IMR-90 (cell line): ENCODE data around the gene MEIKIN. TPM values are rescaled to one million over a fixed set of nuclear protein-coding genes. Genes with fewer than 3 reads are reported as not detected.

Experiments
- ATAC-seq: fragments of 200-7000 bp; cut with Tn5 transposase; 2 replicates; pipeline ENCODE4 v1.9.1; 2020; ENCODE audit warnings: low read depth, mild to moderate bottlenecking, moderate library complexity
- BruUV-seq: library from RNA; stranded (reverse); fragments of 400-500 nt; replicated peaks from 2 replicates; lab custom pipeline; 2021; lab: Mats Ljungman, UMichigan
- CTCF ChIA-PET: fragments of 300-600 bp; formaldehyde crosslinking; extraction: SDS; loops from one replicate; lab custom pipeline; 2021; ENCODE audit warnings: antibody characterized with exemption; lab: Yijun Ruan, JAX
- POLR2A ChIA-PET: fragments of 300-600 bp; sonication (Branson Sonifier 250); formaldehyde crosslinking; loops from one replicate; lab custom pipeline; 2022; ENCODE audit warnings: antibody characterized with exemption; ENCODE audit not compliant: unreplicated experiment; lab: Charles Lee
- DNase-seq: peaks from one replicate; pipeline ENCODE4 v3.0.0; 2013
- H2AFZ ChIP-seq: replicated peaks from 2 replicates; pipeline ENCODE3; 2013; ENCODE audit warnings: low read length, mild to moderate bottlenecking; ENCODE audit not compliant: poor library complexity
- H2AK5ac ChIP-seq: 2 replicates; pipeline ENCODE4 v1.6.1; 2013; ENCODE audit warnings: low read depth, low read length, inconsistent platforms
- H2AK9ac ChIP-seq: replicated peaks from 2 replicates; pipeline ENCODE3; 2013; ENCODE audit warnings: mild to moderate bottlenecking, low read depth, low read length, moderate library complexity; ENCODE audit not compliant: poor library complexity
- H2BK120ac ChIP-seq: 2 replicates; pipeline ENCODE4 v1.6.1; 2013; ENCODE audit warnings: low read depth, low read length, inconsistent platforms
- H2BK15ac ChIP-seq: 3 replicates; pipeline ENCODE4 v1.6.1; 2013; ENCODE audit warnings: low read depth, low read length, inconsistent platforms
- H2BK20ac ChIP-seq: 2 replicates; pipeline ENCODE4 v1.6.1; 2013; ENCODE audit warnings: low read depth, mild to moderate bottlenecking, inconsistent platforms, low read length, moderate library complexity
- H2BK5ac ChIP-seq: 2 replicates; pipeline ENCODE4 v1.6.1; 2013; ENCODE audit warnings: mild to moderate bottlenecking, low read depth, low read length, inconsistent platforms; ENCODE audit not compliant: poor library complexity, severe bottlenecking
- H3K14ac ChIP-seq: replicated peaks from 2 replicates; pipeline ENCODE4 v1.6.1; 2013; ENCODE audit warnings: low read depth, low read length, inconsistent platforms
- H3K18ac ChIP-seq: 2 replicates; pipeline ENCODE4 v1.6.1; 2013; ENCODE audit warnings: low read depth, low read length, control low read depth
- H3K23ac ChIP-seq: 2 replicates; pipeline ENCODE4 v1.6.1; 2013; ENCODE audit warnings: low read depth, low read length, inconsistent platforms
- H3K27ac ChIP-seq: 2 replicates; pipeline ENCODE4 v1.5.1; 2013; ENCODE audit warnings: mild to moderate bottlenecking, control low read depth, low read length; ENCODE audit not compliant: insufficient read depth
- H3K27me3 ChIP-seq: 2 replicates; pipeline ENCODE4 v1.6.1; 2013; ENCODE audit warnings: low read length; ENCODE audit not compliant: control insufficient read depth, insufficient read depth
- H3K36me3 ChIP-seq: 2 replicates; pipeline ENCODE4 v1.6.1; 2013; ENCODE audit warnings: low read length, mixed read lengths; ENCODE audit not compliant: control insufficient read depth, insufficient read depth
- H3K4ac ChIP-seq: 2 replicates; pipeline ENCODE4 v1.6.1; 2013; ENCODE audit warnings: low read depth, low read length, inconsistent platforms
- H3K4me1 ChIP-seq: 2 replicates; pipeline ENCODE4 v1.6.1; 2013; ENCODE audit warnings: low read length, mixed read lengths; ENCODE audit not compliant: control insufficient read depth, insufficient read depth
- H3K4me2 ChIP-seq: 2 replicates; pipeline ENCODE4 v1.6.1; 2013; ENCODE audit warnings: low read depth, mild to moderate bottlenecking, control low read depth, low read length, moderate library complexity
- H3K4me3 ChIP-seq: 2 replicates; pipeline ENCODE4 v1.5.1; 2013; ENCODE audit warnings: low read depth, mild to moderate bottlenecking, control low read depth, low read length, moderate library complexity; ENCODE audit not compliant: insufficient read depth
- H3K56ac ChIP-seq: 2 replicates; pipeline ENCODE4 v1.6.1; 2013; ENCODE audit warnings: low read length, inconsistent platforms; ENCODE audit not compliant: insufficient read depth; ENCODE audit errors: extremely low read depth
- H3K79me1 ChIP-seq, 2 experiments: 2 replicates each; pipeline ENCODE4 v1.6.1; 2013; ENCODE audit warnings: low read length in 2 of 2, inconsistent platforms in 1 of 2, low read depth in 1 of 2
- H3K9ac ChIP-seq: 2 replicates; pipeline ENCODE4 v1.6.1; 2013; ENCODE audit warnings: low read depth, low read length, control low read depth
- H3K9me1 ChIP-seq: 2 replicates; pipeline ENCODE4 v1.6.1; 2013; ENCODE audit warnings: low read length, inconsistent platforms; ENCODE audit not compliant: insufficient read depth
- H3K9me3 ChIP-seq: 2 replicates; pipeline ENCODE4 v1.6.1; 2013; ENCODE audit warnings: low read length; ENCODE audit not compliant: control insufficient read depth, insufficient read depth
- H4K20me1 ChIP-seq: 2 replicates; pipeline ENCODE4 v1.6.1; 2013; ENCODE audit warnings: low read length, inconsistent platforms; ENCODE audit not compliant: insufficient read depth
- H4K5ac ChIP-seq: 2 replicates; pipeline ENCODE4 v1.6.1; 2013; ENCODE audit warnings: mild to moderate bottlenecking, low read depth, low read length, control low read depth
- H4K8ac ChIP-seq, 2 experiments: 2 replicates each; pipeline ENCODE4 v1.6.1; 2013; ENCODE audit warnings: low read depth in 2 of 2, low read length in 2 of 2, control low read depth in 1 of 2, inconsistent platforms in 1 of 2
- H4K91ac ChIP-seq: 2 replicates; pipeline ENCODE4 v1.6.1; 2013; ENCODE audit warnings: low read depth, low read length, inconsistent platforms; ENCODE audit not compliant: insufficient read depth
- BHLHE40 ChIP-seq: fragments of 150-350 bp; IDR thresholded peaks from 2 replicates; pipeline ENCODE4 v1.6.1; 2016; ENCODE audit warnings: mild to moderate bottlenecking, low read depth, low read length
- CEBPB ChIP-seq: IDR thresholded peaks from 2 replicates; pipeline ENCODE4 v1.6.1; 2012; ENCODE audit warnings: low read depth, low read length, improper control_type of control experiment
- CTCF ChIP-seq: conservative IDR thresholded peaks from 2 replicates; pipeline ENCODE4 v1.5.1; 2012; ENCODE audit warnings: mild to moderate bottlenecking, low read depth, low read length, improper control_type of control experiment
- MAFK ChIP-seq: IDR thresholded peaks from 2 replicates; pipeline ENCODE4 v1.6.1; 2012; ENCODE audit warnings: low read depth, low read length, improper control_type of control experiment
- MXI1 ChIP-seq: IDR thresholded peaks from 2 replicates; pipeline ENCODE4 v1.6.1; 2012; ENCODE audit warnings: low read depth, mild to moderate bottlenecking, low read length, moderate library complexity, borderline replicate concordance
- POLR2A ChIP-seq: IDR thresholded peaks from 2 replicates; pipeline ENCODE4 v1.6.1; 2012; ENCODE audit warnings: mild to moderate bottlenecking, low read depth, low read length
- RAD21 ChIP-seq: IDR thresholded peaks from 2 replicates; pipeline ENCODE4 v1.6.1; 2012; ENCODE audit warnings: low read length, improper control_type of control experiment
- RFX5 ChIP-seq: IDR thresholded peaks from 2 replicates; pipeline ENCODE4 v1.8.0; 2012; ENCODE audit warnings: low read depth, mild to moderate bottlenecking, low read length, moderate library complexity
- SMC3 ChIP-seq: fragments of 150-350 bp; IDR thresholded peaks from 2 replicates; pipeline ENCODE4 v1.6.1; 2016; ENCODE audit warnings: low read depth, mild to moderate bottlenecking, antibody characterized with exemption, low read length, moderate library complexity
- USF2 ChIP-seq: fragments of 150-350 bp; IDR thresholded peaks from 2 replicates; pipeline ENCODE4 v1.6.1; 2017; ENCODE audit warnings: mild to moderate bottlenecking, antibody characterized with exemption, low read length, low read depth
- WGBS, 2 experiments: methylation state at CpG; one replicate each; pipeline versions ENCODE4 v1.1.5 to v1.1.7; 2013; ENCODE audit warnings: missing lambda C conversion rate in 2 of 2; ENCODE audit not compliant: insufficient read length in 1 of 2; ENCODE audit errors: extremely low coverage in 2 of 2; 5-methylcytosine and 5-hydroxymethylcytosine counted together
- dilution Hi-C: fragments of 300-500 bp; cut with HindIII; formaldehyde crosslinking; loops from one replicate; pipeline ENCODE4 v1.14.3; 2018; ENCODE audit warnings: low sequenced_read_pairs; ENCODE audit not compliant: unreplicated experiment
- in situ Hi-C: fragments of 300-500 bp; cut with MboI; formaldehyde crosslinking; loops from 3 replicates; pipeline ENCODE4 v1.14.3; 2019; ENCODE audit warnings: low sequenced_read_pairs, inconsistent platforms, mixed read lengths
- intact Hi-C: fragments of 100-400 bp; cut with micrococcal nuclease; formaldehyde crosslinking; loops from 2 replicates; pipeline ENCODE4 v1.10.0; 2022
- polyA plus RNA-seq, 3 experiments: library from polyadenylated mRNA; depleted of rRNA; stranded (reverse); fragments of >200 nt; gene quantifications; 2 replicates each; pipeline ENCODE4 v1.2.3, GENCODE V29; 2012; ENCODE audit warnings: low replicate concordance in 1 of 3
- total RNA-seq: library from RNA; depleted of rRNA; stranded (reverse); fragments of >200 nt; gene quantifications from 2 replicates; pipeline ENCODE4 v1.2.3, GENCODE V29; 2012

The MEIKIN gene
- total and polyA plus RNA-seq, 2 of the 4 experiments (the other 2 are of a cell fraction), result not detected

GRCh38 chr5:131786900-131787692, 158.4 kb downstream of the MEIKIN start (continued):
- TF ChIP-seq MAFK, result no peak
- TF ChIP-seq RFX5, result no peak

- no peak overlapping the region for H3K9ac ChIP-seq
- dilution Hi-C loops, result no loop called here
- no peak overlapping the region for H4K5ac ChIP-seq
- H4K8ac ChIP-seq, result no peak overlapping the region
- no peak overlapping the region for H2AK9ac ChIP-seq
- H3K9me1 ChIP-seq, result no peaks in the 10 kb centered on the region; the same call in 1 of the 2 replicates
- H4K20me1 ChIP-seq, result peaks cover 86% of the 10 kb centered on the region
- POLR2A ChIA-PET, result no interaction called here
- no peak overlapping the region for H3K4me2 ChIP-seq
- BruUV-seq, result no TSS peak
- no peaks in the 10 kb centered on the region for H3K27me3 ChIP-seq
- H3K14ac ChIP-seq, result no peak overlapping the region
- no peak for DNase-seq
- no peak overlapping the region for H2AFZ ChIP-seq
- in situ Hi-C loops, result no loop called here
- ATAC-seq, result no peak
- 0 out of 2 replicates have a peak, but pooled peaks cover 2% of the 10 kb centered on the region for H3K4me1 ChIP-seq
- no peak overlapping the region for H2BK5ac ChIP-seq
- no peak overlapping the region for H3K27ac ChIP-seq
- intact Hi-C loops, result no loop called here
- H2BK120ac ChIP-seq, result no peak overlapping the region
- peaks cover 27 to 49% of the 10 kb centered on the region in 2 experiments for H3K79me1 ChIP-seq
- H3K4me3 ChIP-seq, result no peak overlapping the region
- no peak overlapping the region for H3K23ac ChIP-seq
- CTCF ChIA-PET, result interaction anchor here (2.0 kb wide), 1 partner anchor 11 kb away, joined by 7 read pairs; the partner anchor contains the start of gene FNIP1
- H3K9me3 ChIP-seq, result no peaks in the 10 kb centered on the region
- H2AK5ac ChIP-seq, result no peak overlapping the region
- no CpG with 5 or more reads among the region's 1 CpG for WGBS, 2 experiments
- no peak for TF ChIP-seq RAD21
- TF ChIP-seq CTCF, result no peak
- TF ChIP-seq SMC3, result no peak
- no peak for TF ChIP-seq USF2
- no peak for TF ChIP-seq BHLHE40
- TF ChIP-seq MXI1, result no peak
- TF ChIP-seq RFX5, result no peak
- TF ChIP-seq POLR2A, result no peak
- TF ChIP-seq CEBPB, result no peak
- H3K56ac ChIP-seq, result no peak overlapping the region
- no peak overlapping the region for H3K18ac ChIP-seq
- H4K91ac ChIP-seq, result no peak overlapping the region
- no peak overlapping the region for H2BK15ac ChIP-seq
- H3K36me3 ChIP-seq, result peaks cover 4% of the 10 kb centered on the region; the same call in 1 of the 2 replicates
- H3K4ac ChIP-seq, result no peak overlapping the region
- no peak overlapping the region for H2BK20ac ChIP-seq
Measured at GRCh38 chr5:131786036-131786435, 159.4 kb downstream of the MEIKIN start.
